OCI-LY1 (cell line): Measurements from ENCODE around the gene PTPRM.

Experiments
- H2AFZ ChIP-seq: fragments of 200-600 bp; sonication (generic), shearing (Covaris generic); 2 replicates; pipeline ENCODE4 v1.6.0; 2014; ENCODE audit warnings: antibody characterized with exemption, mild to moderate bottlenecking, low read length
- H3F3A ChIP-seq: fragments of 200-600 bp; sonication (generic), shearing (Covaris generic); 2 replicates; pipeline ENCODE4 v1.6.0; 2014; ENCODE audit warnings: mild to moderate bottlenecking, antibody characterized with exemption, low read length, moderate library complexity; ENCODE audit not compliant: insufficient read depth
- H3K27ac ChIP-seq: fragments of 200-600 bp; sonication (generic); 2 replicates; pipeline ENCODE4 v1.5.1; 2014; ENCODE audit warnings: low read length, mixed run types, mild to moderate bottlenecking, low read depth; ENCODE audit not compliant: poor library complexity, severe bottlenecking
- H3K27me3 ChIP-seq: fragments of 200-600 bp; sonication (generic); 2 replicates; pipeline ENCODE4 v1.6.0; 2014; ENCODE audit warnings: antibody characterized with exemption, mild to moderate bottlenecking, low read length, moderate library complexity; ENCODE audit not compliant: insufficient read depth
- H3K36me3 ChIP-seq: fragments of 200-600 bp; sonication (generic); 2 replicates; pipeline ENCODE4 v1.6.1; 2014; ENCODE audit warnings: mild to moderate bottlenecking, antibody characterized with exemption, low read length, moderate library complexity, mixed read lengths; ENCODE audit not compliant: insufficient read depth
- H3K4me1 ChIP-seq: fragments of 200-600 bp; sonication (generic); 2 replicates; pipeline ENCODE4 v1.5.1; 2014; ENCODE audit warnings: mild to moderate bottlenecking, low read length, moderate library complexity; ENCODE audit not compliant: insufficient read depth, severe bottlenecking
- H3K4me2 ChIP-seq: fragments of 200-600 bp; sonication (generic), shearing (Covaris generic); 2 replicates; pipeline ENCODE4 v1.6.1; 2014; ENCODE audit warnings: low read length
- H3K4me3 ChIP-seq: fragments of 200-600 bp; sonication (generic); 2 replicates; pipeline ENCODE4 v1.5.1; 2014; ENCODE audit warnings: low read length, low read depth, mild to moderate bottlenecking, mixed read lengths; ENCODE audit not compliant: poor library complexity, severe bottlenecking
- H3K79me2 ChIP-seq: fragments of 200-600 bp; shearing (Covaris generic); 2 replicates; pipeline ENCODE4 v1.6.1; 2016; ENCODE audit warnings: mixed run types, low read length, mixed read lengths; ENCODE audit not compliant: insufficient read depth
- H3K9ac ChIP-seq: fragments of 200-600 bp; sonication (generic), shearing (Covaris generic); 2 replicates; pipeline ENCODE4 v1.6.1; 2014; ENCODE audit warnings: mild to moderate bottlenecking, low read length, mixed read lengths
- H3K9me2 ChIP-seq: fragments of 200-600 bp; sonication (generic), shearing (Covaris generic); 2 replicates; pipeline ENCODE4 v1.6.1; 2014; ENCODE audit warnings: low read depth, mild to moderate bottlenecking, low read length, mixed read lengths
- H3K9me3 ChIP-seq: fragments of 200-600 bp; shearing (Covaris generic); 2 replicates; pipeline ENCODE4 v1.6.1; 2014; ENCODE audit warnings: low read length, mixed read lengths
- H4K20me1 ChIP-seq: fragments of 200-600 bp; sonication (generic), shearing (Covaris generic); 2 replicates; pipeline ENCODE4 v1.6.0; 2016; ENCODE audit warnings: mild to moderate bottlenecking, low read length; ENCODE audit not compliant: insufficient read depth
- CTCF ChIP-seq: fragments of 200-600 bp; sonication (generic), shearing (Covaris generic); IDR thresholded peaks from 2 replicates; pipeline ENCODE4 v1.5.1; 2017; ENCODE audit warnings: mild to moderate bottlenecking, antibody characterized with exemption, low read length, moderate library complexity, mixed read lengths
- EZH2 ChIP-seq: fragments of 200-600 bp; sonication (generic), shearing (Covaris generic); IDR thresholded peaks from 2 replicates; pipeline ENCODE4 v1.8.0; 2017; ENCODE audit warnings: borderline replicate concordance, mixed run types, mild to moderate bottlenecking, antibody characterized with exemption, low read length, moderate library complexity, mixed read lengths

Gene PTPRM

GRCh38 chr18:8073167-8073566 is 506.1 kb downstream of the PTPRM start:
- H2AFZ ChIP-seq, result no peak overlapping the region
- no peak overlapping the region for H3K4me3 ChIP-seq
- no peak overlapping the region for H3K9ac ChIP-seq
- no peaks in the 10 kb centered on the region for H3K79me2 ChIP-seq
- no peaks in the 10 kb centered on the region for H3K9me2 ChIP-seq
- H3K4me2 ChIP-seq, result no peak overlapping the region
- no peaks in the 10 kb centered on the region for H3K36me3 ChIP-seq
- no peaks in the 10 kb centered on the region for H3K9me3 ChIP-seq
- no peak overlapping the region for H3K27ac ChIP-seq
- H4K20me1 ChIP-seq, result no peaks in the 10 kb centered on the region
- H3K4me1 ChIP-seq, result no peaks in the 10 kb centered on the region
- H3F3A ChIP-seq, result no peaks in the 10 kb centered on the region
- no peaks in the 10 kb centered on the region for H3K27me3 ChIP-seq
- no peak for TF ChIP-seq CTCF
- TF ChIP-seq EZH2, result no peak

DNA sequence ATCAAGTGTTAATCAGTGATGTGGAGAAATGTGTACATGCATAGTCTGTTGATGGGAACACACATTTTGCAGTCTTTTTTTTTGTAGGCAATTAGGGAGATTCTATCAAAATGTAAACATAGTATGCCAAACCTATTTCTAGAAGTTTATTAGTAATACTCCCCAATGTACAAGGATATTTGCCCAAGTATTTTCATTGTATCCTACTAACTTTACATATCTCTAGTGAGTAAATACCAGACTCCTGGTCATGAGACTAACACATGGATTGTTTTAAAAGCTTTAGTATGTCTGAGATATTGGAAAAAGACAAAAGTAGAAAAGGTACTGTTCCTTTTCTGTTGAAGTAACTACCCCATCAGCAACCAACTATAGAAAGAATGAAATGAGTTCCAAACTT is 513.0 kb downstream of the PTPRM start:
- Histone ChIP-seq H3K4me3 (no peak overlapping the region), H3K9me2 (no peaks in the 10 kb centered on the region), H4K20me1 (no peaks in the 10 kb centered on the region), H3F3A (no peaks in the 10 kb centered on the region), H3K27me3 (no peaks in the 10 kb centered on the region), H3K79me2 (no peaks in the 10 kb centered on the region), H3K4me2 (no peak overlapping the region), H2AFZ (no peak overlapping the region), H3K9me3 (no peaks in the 10 kb centered on the region), H3K27ac (no peak overlapping the region), H3K36me3 (no peaks in the 10 kb centered on the region), H3K9ac (no peak overlapping the region), H3K4me1 (no peaks in the 10 kb centered on the region)
- TF ChIP-seq CTCF (no peak), EZH2 (no peak)

DNA sequence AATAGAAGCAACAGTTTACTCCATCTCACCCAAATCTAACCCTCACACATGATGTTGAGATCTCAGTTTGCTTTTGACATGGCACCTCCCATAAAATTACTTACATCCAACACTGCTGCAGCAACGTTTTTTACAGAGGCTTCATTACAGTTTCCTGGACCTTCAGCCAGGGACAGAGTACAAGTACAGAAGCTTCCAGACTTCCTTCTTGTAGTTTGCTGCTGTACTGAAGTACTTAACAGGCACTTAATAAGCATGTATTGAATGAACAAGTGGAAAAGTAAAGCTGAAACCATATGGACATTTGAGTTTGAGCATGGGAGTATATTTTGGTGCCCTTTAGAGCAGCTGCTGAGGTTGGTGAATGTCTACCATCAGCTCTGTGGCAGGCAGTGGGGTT is 514.2 kb downstream of the PTPRM start:
- no peak overlapping the region for H2AFZ ChIP-seq
- no peak overlapping the region for H3K9ac ChIP-seq
- H3K4me2 ChIP-seq, result no peak overlapping the region
- H3K27me3 ChIP-seq, result no peaks in the 10 kb centered on the region
- no peaks in the 10 kb centered on the region for H3F3A ChIP-seq
- no peak overlapping the region for H3K4me3 ChIP-seq
- no peaks in the 10 kb centered on the region for H3K9me2 ChIP-seq
- no peaks in the 10 kb centered on the region for H3K9me3 ChIP-seq
- H3K79me2 ChIP-seq, result no peaks in the 10 kb centered on the region
- no peak overlapping the region for H3K27ac ChIP-seq
- H3K36me3 ChIP-seq, result no peaks in the 10 kb centered on the region
- no peaks in the 10 kb centered on the region for H4K20me1 ChIP-seq
- no peaks in the 10 kb centered on the region for H3K4me1 ChIP-seq
- TF ChIP-seq CTCF (no peak), EZH2 (no peak)
